ENCODE data around the gene SLPI.

The SLPI gene, protein sequence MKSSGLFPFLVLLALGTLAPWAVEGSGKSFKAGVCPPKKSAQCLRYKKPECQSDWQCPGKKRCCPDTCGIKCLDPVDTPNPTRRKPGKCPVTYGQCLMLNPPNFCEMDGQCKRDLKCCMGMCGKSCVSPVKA

DNA sequence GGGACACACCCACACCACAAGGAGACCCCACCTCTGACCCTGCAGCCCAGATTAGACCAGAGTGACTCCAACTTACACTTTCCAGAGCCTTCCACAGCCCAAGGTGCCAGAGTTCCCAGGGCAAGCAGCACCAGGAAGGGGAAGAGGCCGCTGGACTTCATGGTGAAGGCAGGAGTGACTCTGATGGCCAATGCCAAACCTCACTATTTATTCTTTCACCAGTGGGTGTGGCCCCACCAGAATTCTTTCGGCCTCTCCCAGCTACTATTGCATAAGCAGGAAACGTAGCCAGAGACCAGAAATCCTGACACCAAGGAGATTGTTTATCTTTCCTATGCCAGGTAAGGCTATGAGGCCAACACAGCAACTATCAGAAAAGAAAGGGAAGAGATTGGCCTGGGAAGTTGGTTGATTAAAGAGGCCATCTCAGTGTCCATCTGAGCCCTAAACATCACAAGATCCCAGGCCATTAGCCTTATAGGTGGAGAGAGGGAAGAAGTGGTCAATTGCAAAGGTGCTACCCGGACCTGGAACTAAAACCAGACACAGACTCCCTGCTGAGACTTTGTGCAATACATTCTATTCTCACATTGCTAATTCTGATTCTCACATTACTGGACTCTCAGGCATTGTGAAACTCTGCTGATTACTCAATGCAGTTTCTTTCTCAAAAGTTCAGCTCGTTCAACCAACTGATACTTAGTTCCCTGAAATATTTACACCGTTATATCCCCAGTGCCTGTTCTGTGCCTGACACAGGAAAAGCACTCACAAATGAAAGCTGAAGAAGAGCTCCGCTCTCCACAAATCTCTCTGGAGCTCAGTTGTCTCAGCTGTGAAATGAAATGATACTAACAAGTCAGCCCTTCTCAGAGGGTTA lies at the start of gene SLPI:
Gene SLPI (minus strand): TSS at position 182 of the 880 bp plus-strand sequence. CDS start 21 bp downstream, at position 161.
- DNase-seq (ENCODE audit: low spot score): no peak

GRCh38 chr20:45303586-45304463 lies 49.5 kb upstream of the SLPI start:
- DNase-seq (ENCODE audit: low spot score): no peak

- no peak for DNase-seq (ENCODE audit: low spot score)
Measured at GRCh38 chr20:45301824-45302271, 47.5 kb upstream of the SLPI start.

- no peak for DNase-seq (ENCODE audit: low spot score)
Measured at GRCh38 chr20:45300961-45301360, 46.6 kb upstream of the SLPI start.

GRCh38 chr20:45299786-45300185 lies 45.4 kb upstream of the SLPI start:
- DNase-seq (ENCODE audit: low spot score): no peak

DNA sequence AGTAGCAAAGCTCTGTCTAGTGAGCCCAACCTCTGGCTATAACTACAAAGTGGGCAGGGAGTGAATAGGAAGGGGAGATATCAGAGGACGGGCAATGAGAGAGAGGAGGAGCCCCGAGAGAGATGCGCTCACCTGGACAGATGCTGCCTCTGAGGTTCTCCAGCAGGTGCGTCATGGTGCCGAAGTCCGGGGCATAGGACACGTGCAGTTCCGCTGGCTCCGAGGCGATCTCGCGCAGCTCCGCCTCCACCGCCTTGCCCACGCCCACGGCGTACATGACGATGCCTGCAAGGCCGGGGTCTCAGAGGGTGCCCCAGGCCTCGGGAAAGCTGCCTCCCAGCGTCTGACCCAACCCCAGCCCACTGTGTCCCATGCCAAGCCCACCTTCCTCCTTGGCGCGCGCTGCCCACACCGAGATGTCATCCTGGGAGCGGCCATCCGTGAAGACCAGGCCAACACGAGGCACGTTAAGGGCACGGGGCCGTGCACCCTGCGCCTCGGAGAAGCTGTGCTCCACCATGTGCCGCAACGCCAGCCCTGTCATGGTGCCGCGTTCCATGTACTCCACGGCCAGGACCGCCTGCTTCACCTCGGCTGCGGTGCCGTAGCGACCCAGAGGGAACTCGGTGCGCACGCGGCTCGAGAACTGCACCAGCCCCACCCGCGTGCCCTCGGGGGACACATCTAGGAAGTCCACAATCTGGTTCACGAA lies 43.6 kb upstream of the SLPI start:
- no peak for DNase-seq (ENCODE audit: low spot score)

DNA sequence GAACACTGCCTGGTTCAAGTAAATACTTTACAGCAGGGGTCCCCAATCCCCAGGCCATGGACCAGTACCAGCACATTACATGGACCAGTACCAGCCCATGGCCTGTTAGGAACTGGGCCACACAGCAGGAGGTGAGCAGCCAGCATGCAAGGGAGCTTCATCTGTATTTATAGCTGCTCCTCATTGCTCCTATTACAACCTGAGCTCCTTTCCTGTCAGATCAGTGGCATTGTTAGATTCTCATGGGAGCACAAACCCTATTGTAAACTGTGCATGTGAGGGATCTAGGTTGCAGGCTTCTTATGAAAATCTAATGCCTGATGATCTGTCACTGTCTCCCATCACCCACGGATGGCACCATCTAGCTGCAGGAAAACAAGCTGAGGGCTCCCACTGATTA lies 40.3 kb upstream of the SLPI start:
- no peak for DNase-seq (ENCODE audit: low spot score)

DNA sequence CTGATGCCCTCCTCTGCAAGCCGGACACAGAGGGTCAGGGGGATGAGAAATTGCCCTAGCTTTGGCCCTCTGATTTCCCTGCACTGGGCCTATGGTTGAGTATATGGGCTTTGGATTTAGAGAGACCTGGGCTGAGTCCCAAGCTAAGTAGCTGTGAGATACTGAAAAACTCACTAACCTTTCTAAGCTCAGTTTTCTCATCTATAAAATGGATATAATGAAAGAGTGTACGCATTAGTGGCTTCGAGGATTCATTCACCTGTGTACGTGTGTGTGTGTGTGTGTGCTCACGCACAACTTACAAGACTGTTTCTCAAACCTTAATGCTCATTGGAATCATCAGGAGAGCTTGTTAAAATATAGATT lies 39.6 kb upstream of the SLPI start:
- DNase-seq (ENCODE audit: low spot score): no peak

DNA sequence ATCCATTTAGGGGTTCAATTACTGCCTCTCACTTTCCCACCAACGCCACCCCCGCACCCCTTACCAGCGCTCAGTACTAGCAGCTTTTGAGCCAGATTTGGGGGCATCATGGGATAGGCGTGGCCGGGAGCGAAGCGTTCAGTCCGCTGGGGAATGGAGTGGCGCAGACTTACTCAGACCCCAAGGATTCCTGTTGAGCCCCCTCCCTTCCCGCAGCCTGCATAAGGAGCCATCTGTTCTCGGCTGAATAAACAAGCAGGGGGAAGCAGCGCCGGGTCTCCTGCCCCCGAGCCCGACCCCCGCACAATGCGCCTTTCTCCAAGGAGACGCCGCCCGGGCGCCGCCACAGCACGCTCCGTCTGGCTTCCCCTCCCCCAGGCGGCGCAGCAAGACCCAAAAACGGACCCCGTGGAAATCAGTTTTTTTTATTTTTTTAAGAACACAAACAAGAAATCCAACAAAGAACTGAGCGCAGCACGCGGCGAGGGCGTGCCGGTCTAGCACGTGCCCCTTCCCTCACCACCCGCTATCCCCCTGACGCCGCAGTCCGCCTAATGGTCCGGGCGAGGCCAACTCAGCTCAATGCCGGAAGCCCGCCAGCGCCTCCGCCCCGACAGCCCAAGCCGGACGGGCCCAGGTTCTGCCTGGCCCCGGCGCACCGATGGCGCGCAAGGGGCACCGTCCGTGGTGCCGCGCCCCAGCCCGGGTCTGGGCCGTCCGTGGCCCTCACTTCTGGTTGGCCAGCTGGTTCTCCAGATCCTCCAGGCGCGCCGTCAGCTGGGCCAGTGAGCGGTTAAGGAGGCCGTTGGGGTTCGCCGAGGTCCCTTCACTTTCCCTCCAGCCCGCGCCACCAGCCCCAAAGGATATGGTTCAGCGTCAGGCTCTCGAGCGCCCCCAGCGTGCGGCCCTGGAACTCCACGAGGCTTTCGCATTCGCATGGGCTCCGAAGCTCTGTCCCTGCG lies 39.0 kb upstream of the SLPI start:
- peak; percentile 81 for DNase-seq (ENCODE audit: low spot score)

DNA sequence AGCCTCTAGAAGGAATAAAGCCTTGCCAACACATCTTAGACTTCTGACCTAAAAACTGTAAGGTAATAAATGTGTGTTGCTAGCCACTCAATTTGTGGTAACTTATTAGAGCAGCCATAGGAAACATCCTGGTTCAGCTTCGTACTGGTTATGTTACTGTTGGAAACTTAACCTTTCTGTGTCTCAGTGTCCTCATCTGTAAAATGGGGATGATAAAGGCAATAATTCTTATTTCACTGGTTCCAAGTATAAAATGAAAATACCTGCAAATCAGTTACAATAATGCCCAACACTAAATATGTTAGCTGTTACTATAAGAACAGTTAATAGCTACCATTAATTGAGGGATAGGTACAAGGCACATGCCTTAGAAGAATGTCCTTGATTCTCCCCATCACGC lies 38.0 kb upstream of the SLPI start:
- no peak for DNase-seq (ENCODE audit: low spot score)

GRCh38 chr20:45291526-45291925 lies 37.2 kb upstream of the SLPI start:
- DNase-seq (ENCODE audit: low spot score): no peak

GRCh38 chr20:45290677-45291355 lies 36.5 kb upstream of the SLPI start:
- DNase-seq (ENCODE audit: low spot score): peak; percentile 82

DNA sequence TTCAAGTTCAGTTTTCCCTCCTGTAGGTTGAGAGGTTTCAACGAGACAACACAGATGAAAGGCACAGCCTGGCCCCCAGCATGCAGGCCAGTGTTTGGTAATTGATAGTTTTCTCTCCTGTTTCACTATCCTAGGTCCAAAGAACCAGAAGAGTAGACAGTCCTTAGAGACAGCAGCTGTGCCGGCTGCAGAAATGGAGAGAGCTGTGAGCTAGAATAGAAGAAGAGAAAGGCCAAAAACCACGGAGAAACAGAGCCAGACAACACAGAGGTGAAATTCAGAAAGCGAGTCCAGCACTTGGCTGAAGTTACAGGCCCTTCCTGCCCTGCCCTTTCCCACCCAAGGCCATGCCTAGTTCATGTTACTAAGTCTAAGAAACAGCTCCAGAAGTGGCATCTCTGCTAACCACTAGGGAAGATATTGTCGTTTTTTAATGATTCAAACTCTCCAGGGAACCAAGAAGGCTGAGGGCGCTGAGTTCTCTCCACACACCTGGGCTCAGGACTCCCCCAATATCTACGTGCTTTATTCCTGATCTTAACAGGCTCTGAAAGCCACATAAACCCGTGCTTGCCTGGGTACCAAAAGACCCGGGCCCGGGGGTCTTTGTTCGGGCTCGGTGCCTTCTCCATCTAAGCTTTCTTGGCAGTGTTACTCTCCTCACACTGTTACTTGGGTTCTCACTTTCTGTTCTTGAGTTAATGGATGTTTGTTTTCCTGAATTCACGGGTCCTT lies 35.7 kb upstream of the SLPI start:
- no peak for DNase-seq (ENCODE audit: low spot score)

GRCh38 chr20:45288860-45289259 lies 34.5 kb upstream of the SLPI start:
- DNase-seq (ENCODE audit: low spot score): no peak

- DNase-seq (ENCODE audit: low spot score): no peak
Measured at GRCh38 chr20:45288376-45288775, 34.0 kb upstream of the SLPI start.

DNA sequence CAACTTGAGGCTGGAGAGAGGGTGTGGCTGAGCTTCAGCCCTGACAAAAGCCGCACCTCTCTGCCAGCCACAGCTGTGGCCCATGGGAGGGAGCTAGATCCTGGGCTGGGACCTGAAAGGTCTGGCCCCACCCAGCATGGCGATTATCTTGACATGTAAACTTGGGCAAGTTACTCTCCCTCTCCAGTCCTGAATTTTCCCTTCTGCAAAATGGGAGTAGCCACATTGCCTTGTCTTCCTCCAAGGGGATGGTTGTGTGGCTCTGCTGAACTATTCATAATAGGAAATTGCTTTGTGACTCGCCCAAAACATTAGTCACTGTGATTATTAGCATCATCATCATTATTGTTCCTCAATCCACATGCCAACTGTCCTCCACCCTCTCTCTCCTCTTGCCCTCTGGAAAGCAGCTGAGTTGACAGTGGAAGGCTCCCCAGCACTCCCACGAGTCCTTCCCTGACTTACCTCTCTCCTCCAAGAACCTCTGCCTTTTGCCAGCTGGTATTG lies 29.2 kb upstream of the SLPI start:
- no peak for DNase-seq (ENCODE audit: low spot score)

DNA sequence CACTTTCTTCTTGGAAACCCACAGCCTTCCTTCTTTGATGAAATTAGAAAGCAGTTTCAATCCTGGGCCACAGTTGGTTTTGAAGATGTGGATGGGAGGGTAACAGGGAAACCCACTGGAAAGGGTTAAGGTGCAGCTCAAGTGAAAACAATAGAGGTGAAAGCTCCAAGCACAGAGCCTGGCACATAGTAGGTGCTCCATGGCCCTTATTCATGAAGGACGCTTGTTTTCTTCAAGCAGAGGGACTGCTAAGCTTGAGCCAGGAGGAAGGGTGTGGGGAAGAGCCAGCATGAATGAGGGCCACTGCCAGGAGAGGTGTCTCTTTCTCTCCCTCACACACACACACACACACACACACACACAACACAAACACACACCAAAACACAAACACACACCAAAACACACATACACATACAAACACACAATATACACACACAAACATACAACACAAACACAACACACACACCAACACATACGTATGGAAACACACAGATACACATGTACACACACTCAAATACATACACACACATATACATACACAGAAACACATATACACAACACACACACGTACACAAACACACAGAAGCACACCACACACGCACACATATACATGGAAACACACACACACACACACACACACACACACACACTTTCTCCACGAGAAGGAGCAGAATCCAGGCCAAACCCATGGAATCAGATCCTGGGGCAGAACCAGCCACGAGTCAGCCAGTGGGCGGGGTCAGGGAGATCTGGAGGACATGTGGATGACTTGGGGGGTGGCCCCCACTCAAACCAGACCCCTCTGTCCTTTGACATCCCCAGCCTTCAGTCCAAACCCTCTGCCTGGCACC lies 28.6 kb upstream of the SLPI start:
- DNase-seq (ENCODE audit: low spot score): no peak

DNA sequence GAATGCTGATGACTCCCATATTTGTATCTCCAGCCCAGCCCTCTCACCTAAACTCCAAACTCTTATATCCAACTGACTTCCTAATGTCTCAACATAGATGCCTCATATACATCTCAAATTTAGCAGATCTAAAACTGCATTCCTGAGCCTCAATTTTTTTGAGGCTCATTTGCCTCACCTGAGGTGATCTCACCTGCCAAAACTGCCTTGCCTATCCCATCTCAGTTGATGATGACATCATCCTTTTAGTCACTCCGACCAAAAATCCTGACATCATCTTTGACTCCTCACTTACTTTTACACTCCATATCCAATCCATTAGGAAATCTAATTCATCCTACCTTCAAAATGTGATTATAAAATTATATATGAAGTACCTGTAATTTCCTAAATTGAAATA lies 25.6 kb upstream of the SLPI start:
- no peak for DNase-seq (ENCODE audit: low spot score)
